ENCODE results near the gene SMLR1.

Gene SMLR1

DNA sequence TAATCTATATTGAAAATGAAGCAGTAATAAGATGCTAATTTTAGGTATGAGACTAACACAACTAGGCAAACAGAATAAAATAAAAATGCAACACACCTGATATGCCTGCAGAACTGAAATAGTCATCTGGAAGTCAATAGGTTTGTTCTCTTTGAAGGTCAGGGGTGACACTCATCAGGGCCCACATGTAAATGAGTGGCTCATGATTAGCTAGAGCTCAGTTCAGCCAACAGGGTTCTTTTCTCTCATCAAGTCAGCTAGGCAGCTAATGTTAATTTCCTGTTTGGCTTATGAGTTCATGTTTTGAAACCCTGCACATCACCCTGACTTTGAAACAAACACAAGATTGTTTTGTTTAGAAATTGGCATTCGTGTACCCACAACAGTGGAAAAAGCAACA, 23.8 kb downstream of the SMLR1 start:
- DNase-seq (ENCODE audit: low read depth): no peak

DNA sequence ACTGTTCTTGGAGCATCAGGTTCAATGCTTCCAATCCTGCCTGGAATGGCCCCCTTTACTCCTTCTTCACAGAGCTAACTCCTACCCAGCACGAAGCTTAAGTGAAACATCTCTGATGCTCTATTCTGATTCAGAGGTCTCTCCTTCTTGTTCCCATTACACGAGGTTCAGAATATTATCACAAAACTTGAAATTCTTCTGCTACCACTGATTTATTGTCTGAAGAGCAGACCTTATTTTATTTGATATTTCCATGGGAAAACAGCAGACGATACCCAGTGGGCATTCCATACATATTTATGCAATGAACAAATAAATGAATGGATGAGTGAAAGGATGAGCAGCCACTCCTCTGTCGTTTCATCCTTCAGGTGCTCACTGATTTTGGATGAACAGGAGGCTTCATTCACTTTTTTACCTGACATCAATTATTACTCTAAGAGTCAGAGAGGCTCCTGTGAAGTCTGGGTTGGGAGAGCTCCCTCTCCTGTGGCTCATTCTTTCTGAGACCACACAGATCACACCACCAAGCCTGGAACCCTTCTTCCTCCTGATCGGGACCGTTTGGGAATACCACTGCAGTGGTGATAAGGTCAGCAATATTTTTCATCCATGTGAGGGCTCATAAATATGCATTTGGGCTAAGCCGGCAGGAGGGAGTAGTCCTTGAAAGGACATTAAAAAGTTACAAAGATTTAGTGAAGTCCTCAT, 25.8 kb downstream of the SMLR1 start:
- no peak for DNase-seq (ENCODE audit: low read depth)

GRCh38 chr6:130853555-130854183, 26.5 kb downstream of the SMLR1 start:
- no peak for DNase-seq (ENCODE audit: low read depth)

DNA sequence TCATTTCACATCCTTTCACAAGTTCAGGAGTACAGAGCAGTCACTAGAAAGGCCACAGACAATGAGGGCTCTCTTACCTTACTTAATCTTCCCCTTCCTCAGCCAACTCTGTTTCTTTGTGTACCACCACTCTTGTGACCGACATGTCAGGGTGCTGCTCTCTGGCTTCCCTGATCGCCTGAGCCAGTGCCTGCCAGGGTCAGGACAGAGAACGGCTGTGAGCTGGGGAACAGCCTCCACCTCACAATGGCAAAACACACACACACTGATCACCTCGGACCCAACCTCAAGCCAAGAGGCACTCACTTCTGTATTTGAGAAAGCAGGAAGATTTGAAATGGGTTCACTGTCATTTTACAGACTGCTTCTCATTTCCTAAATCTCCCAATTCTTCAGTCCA, 30.8 kb downstream of the SMLR1 start:
- no peak for DNase-seq (ENCODE audit: low read depth)

DNA sequence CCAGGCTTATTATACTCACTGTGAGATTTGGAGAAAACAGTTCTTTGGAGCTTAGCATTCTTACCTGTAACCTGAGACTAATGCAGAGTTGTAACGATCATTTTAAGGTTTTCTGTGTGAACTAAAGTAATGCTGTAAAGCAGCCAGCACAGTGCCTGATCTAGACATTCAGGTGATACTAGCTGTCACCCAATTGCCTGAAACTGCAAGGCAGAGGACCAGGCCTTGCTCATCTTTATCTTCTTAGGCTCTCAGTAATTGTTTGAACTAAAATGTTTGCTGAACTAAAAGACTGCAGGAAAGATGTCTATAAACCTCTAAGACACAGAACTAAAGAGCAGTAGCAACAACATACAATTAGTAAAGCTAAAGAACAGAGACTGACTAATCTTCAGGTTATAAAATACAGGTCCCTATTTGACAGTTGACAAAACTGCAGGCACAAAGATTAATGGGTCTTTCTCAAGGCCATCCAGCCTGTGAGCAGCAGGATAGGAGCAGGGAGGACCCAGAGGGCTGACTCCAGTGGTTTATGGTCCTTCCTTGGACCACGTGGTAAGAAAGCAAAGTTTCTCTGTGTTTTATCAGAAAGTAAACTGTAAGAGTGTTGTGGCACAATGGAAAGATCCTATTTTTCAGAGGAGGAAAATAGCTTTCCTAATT, 31.4 kb downstream of the SMLR1 start:
- DNase-seq (ENCODE audit: low read depth): no peak

DNA sequence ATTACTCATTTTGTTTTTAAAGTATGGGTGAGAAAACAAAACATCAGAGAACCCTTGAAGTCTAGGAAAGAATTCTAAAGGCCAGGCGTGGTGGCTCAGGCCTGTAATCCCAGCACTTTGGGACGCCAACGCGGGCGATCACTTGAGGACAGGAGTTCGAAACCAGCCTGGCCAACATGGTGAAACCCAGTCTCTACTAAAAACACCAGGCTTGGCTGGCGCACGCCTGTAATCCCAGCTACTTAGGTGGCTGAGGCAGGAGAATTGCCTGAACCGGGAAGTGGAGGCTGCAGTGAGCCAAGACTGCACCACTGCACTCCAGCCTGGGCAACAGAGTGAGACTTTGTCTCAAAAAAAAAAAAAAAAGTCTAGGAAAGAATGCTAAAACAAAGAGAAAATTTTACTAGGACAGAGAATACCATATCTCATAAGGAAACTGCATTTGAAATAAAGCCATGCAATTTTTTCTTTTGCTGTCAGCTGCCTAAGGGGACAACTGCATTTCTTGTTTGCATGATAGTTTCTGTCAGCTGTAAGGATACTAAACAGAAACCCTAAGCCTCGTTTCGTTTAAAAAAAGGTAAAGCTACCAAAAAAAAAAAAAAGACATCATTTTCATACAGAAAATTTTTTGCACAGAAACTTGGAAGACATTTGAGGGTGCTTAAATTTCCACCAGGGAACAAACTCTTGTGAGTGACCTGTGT, 32.1 kb downstream of the SMLR1 start:
- DNase-seq (ENCODE audit: low read depth): no peak

DNA sequence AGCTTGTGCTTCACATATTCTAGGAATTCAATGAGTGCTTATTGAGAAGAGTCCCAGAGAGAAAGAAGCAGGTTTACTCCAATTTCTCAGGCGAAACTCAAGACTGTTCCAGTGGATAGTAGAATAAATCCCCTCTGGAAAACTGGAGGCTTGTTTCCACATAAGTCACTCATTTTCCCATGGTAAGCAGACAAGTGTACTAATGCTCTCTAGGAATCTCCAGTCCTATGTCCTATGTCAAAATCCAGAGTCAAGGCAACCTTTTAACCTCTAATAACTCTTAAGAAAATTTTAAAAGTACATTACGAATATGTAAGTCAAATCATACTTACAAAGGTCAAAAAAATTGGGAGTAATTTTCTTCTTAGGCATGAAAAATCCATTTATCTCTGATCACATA, 35.2 kb downstream of the SMLR1 start:
- no peak for DNase-seq (ENCODE audit: low read depth)

DNA sequence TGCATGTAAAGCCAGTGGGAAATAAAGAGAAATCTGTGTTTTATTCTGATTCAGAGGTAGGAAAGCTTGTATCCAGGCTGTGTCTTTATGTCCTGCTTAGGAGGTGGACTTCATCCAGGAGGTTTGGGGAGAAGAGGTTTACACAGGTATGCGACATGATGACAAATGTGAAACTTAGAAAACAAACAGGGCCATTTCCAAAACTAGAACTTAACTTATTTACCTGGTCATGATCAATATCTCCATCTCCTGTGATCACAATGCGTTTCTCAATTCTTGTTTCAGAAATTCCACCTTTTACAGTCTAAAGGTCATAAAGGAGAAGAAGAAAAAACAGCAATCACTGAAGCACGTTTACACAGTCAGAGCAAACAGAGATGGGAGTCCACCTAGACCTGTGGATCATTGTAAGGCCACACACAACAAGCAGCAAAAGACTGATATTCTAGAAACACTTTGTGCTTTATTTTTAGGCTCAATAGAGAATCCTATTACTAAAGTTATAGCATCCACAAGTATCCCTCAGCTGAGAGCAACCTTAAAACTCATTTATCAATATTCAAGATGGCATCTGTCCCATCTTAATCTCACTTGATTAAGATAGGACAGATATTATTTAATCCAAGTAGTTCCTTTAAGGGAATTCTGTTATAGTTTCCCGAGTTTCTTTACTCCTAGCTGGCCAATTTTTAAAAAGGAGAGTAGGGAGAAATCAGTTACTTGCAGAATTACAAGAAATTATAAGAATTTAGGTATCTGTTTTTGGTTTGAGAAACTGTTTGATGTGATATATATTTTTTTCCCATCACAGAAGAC, 36.4 kb downstream of the SMLR1 start:
- DNase-seq (ENCODE audit: low read depth): no peak

- DNase-seq (ENCODE audit: low read depth): no peak
Observed at GRCh38 chr6:130864344-130864743, 37.1 kb downstream of the SMLR1 start.

DNA sequence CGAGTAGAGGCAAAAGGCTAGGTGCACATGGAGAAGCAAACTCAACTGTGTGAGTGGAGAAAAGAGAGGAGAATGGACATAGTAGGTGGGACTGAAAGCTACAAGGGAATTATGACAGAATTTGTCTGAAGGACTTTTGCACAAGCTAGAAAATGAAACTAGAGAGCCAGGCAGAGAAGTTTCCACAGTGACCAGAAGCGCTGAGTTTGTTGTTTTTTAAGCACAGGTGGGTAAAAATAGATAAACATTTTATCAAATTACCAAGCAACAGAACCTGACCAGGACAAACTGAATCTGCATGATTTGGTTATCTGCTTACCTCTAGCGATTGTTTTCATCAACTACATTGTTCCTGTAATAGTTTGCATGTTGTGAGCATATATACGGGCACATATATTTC, 38.6 kb downstream of the SMLR1 start:
- no peak for DNase-seq (ENCODE audit: low read depth)

DNA sequence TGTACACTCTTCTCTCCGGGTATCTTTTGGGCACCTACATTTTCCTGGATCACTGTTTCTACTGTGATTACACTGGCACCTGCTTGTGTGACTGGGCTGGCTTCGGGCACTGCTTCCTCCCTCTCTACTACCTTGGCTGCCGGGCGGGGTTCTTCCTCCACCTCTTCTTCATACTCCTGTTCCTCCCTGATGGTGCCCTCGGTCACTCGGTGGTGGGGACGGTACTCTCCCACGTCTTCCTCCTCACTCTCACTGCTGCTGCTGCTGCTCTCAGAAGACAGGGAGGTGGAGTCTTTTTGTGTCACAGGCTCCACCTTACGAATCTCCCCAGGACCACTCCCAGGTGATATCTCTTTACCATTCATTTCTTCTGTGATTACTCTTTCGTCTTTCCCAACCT, 42.5 kb downstream of the SMLR1 start:
- DNase-seq (ENCODE audit: low read depth): no peak

- no peak for DNase-seq (ENCODE audit: low read depth)
Observed at GRCh38 chr6:130870179-130870880, 43.1 kb downstream of the SMLR1 start.

GRCh38 chr6:130872250-130873095, 45.3 kb downstream of the SMLR1 start:
- DNase-seq (ENCODE audit: low read depth): peak; percentile 29

GRCh38 chr6:130873746-130874145, 46.5 kb downstream of the SMLR1 start:
- no peak for DNase-seq (ENCODE audit: low read depth)

DNA sequence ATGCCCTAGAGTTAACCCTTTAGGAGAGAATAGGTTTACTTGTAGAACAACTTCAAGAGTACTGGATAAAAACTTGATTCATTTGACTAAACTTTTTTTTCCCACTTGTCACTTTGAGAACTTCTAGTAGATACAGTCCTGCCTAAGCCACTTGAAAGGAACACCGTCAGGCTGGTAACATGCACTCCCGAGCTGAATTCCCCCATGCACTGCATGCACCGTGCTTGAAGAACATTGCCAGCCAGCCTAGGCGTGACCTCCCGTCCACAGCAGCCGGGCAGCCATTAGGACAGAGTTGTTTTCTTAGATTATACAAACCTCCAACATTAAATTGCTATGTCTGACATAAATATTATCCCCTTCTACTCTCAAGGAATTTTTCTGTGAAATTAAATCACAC, 52.6 kb downstream of the SMLR1 start:
- no peak for DNase-seq (ENCODE audit: low read depth)

- no peak for DNase-seq (ENCODE audit: low read depth)
Observed at GRCh38 chr6:130882370-130882769, 55.2 kb downstream of the SMLR1 start.

GRCh38 chr6:130885392-130886192, 58.4 kb downstream of the SMLR1 start:
- peak; percentile 17 for DNase-seq (ENCODE audit: low read depth)

All from stimulated activated CD8-positive, alpha-beta memory T cell treated with anti-CD3 and anti-CD28 coated beads, Interleukin-12 subunit alpha, Interleukin-12 subunit beta, amount 100 ng/mL, for 4 hours (primary cell).